ENCODE measurements around the gene GALE.

Gene GALE

DNA sequence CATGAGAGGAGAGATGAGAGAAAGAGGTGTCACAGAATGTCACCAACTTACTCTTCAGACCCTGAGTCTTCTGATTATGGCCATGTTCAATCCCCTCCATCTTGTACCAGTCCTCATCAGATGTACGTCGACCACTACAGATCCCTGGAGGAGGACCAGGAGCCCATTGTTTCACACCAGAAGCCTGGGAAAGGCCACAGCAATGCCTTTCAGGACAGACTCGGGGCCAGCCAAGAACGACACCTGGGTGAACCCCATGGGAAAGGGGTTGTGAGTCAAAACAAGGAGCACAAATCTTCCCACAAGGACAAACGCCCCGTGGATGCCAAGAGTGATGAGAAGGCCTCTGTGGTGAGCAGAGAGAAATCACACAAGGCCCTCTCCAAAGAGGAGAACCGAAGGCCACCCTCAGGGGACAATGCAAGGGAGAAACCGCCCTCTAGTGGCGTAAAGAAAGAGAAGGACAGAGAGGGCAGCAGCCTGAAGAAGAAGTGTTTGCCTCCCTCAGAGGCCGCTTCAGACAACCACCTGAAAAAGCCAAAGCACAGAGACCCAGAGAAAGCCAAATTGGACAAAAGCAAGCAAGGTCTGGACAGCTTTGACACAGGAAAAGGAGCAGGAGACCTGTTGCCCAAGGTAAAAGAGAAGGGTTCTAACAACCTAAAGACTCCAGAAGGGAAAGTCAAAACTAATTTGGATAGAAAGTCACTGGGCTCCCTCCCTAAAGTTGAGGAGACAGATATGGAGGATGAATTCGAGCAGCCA, 49.3 kb downstream of the GALE start:
- DNase-seq (ENCODE audit: low spot score), result peak; percentile 53

DNA sequence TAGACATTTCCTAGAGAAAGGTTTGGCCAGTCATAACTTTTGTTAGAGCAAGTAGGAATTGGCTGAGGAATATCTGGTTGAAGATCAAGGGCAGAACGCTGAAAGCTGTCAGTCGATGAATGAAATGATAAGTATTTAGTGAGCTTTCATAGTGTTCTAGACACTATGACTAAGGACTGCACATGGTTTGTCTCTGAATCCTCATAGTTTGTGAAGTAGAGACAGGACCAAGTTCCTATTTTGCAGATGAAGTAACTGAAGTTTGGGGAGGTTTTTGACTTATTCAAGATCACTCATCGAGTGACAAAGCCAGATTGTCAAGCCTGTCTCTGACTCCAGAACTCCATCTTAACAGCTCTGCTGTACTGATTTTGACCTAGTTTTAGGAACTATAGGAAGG, 52.5 kb downstream of the GALE start:
- no peak for DNase-seq (ENCODE audit: low spot score)

Data from ecto neural progenitor cell (in vitro differentiated cells).